GM10266 (cell line): ENCODE measurements around the gene PIK3AP1.

ENCODE experiments used
- DNase-seq: peaks from one replicate; pipeline ENCODE4 v3.0.0; 2012; ENCODE audit errors: extremely low spot score
- TF ChIP-seq, protein P1 (sequence below): IDR thresholded peaks from 2 replicates; pipeline ENCODE4 v1.5.1; 2012; ENCODE audit warnings: mild to moderate bottlenecking, low read depth; ENCODE audit not compliant: control insufficient read depth, insufficient read depth; ENCODE audit errors: missing control alignments

The PIK3AP1 gene

DNA sequence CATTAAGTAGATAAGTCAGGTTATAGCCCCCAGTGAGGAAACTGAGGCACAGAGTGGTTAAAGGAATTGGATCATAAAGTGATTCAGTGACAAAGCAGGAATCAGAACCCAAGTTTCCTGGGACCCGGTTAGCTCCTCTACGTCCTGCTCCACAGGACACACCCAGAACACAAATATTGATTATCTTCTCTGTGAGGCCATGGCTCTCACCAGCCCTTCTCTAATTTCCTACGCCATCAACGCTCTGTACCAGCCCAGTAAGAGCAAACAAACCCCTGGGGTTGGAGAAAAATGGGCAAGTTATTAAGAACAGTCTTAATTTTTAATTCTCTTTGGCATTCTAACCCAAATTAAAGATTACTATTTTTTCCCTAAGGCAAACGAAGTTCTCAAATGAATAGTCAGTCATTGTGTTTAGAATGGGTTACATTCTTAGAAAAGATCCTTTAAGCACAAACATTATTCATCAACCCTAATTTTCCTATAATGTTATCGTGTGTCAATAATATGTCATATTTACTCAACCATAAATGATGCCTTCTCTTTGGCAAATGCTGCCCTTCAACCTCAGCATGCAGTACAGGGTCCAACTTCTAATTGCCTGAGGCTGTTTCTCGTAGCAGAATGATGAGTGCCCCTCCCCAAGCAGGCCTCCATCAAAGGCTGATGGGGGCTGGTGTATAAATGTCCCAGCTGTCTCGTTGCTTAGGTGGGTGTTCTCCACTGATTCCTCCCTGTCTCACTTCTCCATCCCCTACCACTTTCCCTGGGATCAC lies 108.1 kb downstream of the PIK3AP1 start:
- no peak for DNase-seq
- TF ChIP-seq, protein P1, sequence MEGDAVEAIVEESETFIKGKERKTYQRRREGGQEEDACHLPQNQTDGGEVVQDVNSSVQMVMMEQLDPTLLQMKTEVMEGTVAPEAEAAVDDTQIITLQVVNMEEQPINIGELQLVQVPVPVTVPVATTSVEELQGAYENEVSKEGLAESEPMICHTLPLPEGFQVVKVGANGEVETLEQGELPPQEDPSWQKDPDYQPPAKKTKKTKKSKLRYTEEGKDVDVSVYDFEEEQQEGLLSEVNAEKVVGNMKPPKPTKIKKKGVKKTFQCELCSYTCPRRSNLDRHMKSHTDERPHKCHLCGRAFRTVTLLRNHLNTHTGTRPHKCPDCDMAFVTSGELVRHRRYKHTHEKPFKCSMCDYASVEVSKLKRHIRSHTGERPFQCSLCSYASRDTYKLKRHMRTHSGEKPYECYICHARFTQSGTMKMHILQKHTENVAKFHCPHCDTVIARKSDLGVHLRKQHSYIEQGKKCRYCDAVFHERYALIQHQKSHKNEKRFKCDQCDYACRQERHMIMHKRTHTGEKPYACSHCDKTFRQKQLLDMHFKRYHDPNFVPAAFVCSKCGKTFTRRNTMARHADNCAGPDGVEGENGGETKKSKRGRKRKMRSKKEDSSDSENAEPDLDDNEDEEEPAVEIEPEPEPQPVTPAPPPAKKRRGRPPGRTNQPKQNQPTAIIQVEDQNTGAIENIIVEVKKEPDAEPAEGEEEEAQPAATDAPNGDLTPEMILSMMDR, result no peak

DNA sequence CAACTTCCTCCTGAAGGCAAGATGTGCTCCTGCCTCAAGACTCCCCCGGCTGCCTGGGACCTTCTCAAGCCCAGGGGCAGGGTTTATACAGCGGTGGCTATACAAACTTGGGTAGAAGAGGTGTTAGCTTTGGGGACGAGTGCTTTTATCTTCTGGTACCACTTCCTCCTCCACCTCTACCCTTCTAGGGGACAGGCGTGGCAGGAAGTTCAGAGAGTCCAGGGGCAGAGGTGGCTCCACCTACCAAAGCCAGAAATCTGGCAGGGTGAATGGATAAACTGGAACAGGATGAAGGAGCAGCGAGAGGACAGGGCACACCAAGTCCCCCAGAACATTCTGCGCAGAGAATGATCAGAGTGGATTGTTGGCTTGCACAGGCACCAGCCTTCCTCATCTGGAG lies 109.5 kb downstream of the PIK3AP1 start:
- TF ChIP-seq, protein P1, result no peak
- DNase-seq, result no peak

DNA sequence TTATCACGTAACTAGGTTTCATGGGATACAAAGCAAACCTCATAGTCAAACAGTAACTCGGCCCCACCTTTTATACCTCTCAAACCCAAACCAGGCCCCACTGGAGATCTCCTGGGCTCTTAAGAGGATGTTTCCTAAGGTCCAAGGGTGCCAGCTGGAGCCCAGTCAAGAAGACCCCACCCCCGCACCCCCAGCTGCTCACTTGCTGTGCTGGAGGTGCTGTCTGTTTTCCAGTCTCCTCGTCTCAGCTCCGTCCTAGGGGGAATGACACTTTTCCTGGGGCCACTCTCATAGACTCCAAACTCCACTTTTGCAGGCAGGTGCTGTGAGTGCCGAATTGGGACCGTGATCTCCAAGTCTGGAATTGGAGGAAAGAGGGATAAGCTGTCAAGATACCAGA lies 110.8 kb downstream of the PIK3AP1 start:
- TF ChIP-seq, protein P1, result no peak
- DNase-seq, result no peak

DNA sequence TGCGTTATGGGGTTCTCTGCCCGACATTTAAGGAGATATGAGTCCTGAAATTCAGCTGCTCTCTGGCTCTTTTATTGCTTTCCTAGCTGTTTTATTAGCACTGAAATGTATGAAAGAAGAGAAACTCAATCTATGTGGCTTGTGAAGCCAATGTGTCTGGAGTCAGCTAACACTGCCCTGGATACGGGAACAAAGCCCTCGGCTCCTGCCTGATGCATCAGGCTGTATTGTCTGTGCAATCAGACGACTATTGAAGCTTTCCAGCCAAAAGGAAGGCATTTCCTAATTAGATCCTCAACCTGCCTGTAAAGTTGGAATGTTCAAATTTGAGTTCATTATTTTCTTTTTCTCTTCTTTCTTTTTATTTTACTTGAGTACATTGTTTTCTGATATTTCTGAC lies 111.5 kb downstream of the PIK3AP1 start:
- DNase-seq, result no peak
- TF ChIP-seq, protein P1, result no peak

DNA sequence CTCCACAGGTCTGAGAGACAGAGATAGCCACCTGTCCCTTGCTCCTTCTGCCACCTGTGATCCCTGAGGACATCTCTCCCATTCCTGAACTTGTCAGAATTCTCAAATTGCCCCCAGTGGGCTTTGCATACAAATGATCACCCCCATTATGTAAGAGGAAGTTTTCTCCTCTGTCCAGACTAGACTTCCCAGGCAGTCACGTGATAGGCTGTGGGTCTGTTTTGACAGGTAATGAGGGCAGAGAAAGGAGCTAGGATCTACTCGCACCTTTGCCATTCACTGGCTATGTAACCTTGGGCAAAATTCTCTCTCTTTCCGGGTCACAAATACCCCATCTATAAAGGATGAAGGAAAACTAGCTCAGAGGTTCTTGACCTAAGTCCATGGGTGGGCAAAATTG lies 112.1 kb downstream of the PIK3AP1 start:
- TF ChIP-seq, protein P1, result no peak
- DNase-seq, result no peak

DNA sequence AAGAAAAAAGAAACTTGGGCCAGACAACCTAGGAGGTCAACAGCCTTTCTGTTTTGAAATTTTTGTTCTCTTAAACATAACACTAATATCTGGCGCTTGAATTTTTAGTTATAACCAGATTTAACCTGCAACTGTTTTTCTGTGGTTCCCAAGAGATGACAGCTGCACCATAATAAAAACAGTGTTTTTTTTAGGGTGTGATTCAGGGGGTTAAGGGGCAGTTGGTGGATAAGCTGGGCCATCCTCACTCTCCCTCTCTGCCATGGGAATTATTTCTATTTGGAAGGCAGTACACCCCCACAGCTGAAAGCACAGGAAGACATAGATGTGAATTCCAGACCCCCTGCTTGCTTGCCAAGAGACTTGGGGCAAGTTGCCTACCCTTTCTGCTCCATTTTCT lies 113.4 kb downstream of the PIK3AP1 start:
- DNase-seq, result no peak
- TF ChIP-seq, protein P1, result no peak

DNA sequence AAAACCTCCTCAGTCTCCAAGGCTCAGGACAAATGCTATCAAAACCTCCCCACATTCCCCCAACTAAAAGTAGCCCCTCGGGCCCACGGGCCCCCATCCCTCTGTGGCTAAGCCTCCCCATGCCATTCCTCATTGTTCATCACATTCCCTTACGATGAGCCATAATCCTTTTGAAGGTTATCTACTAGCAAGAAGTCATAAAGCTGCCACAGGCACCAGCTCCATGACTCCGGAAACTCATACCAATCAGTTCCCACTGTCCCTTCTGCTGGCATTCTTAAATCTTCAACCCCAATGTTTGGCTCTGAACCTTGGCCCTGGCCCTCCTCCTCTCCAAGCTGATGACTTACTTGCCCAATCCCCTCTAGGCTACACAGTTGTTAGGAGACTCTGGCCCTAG lies 114.1 kb downstream of the PIK3AP1 start:
- DNase-seq, result no peak

More for the DNA sequence above, 114.1 kb downstream of the PIK3AP1 start:
- TF ChIP-seq, protein P1, result no peak
